HG02763 (cell line): ENCODE data around the gene FAM221B.

Experiments
- ATAC-seq: cut with Tn5 transposase; IDR thresholded peaks from one replicate; pipeline ENCODE4 v1.9.1; 2021; ENCODE audit warnings: mild to moderate bottlenecking, moderate library complexity; ENCODE audit not compliant: unreplicated experiment

Gene FAM221B

DNA sequence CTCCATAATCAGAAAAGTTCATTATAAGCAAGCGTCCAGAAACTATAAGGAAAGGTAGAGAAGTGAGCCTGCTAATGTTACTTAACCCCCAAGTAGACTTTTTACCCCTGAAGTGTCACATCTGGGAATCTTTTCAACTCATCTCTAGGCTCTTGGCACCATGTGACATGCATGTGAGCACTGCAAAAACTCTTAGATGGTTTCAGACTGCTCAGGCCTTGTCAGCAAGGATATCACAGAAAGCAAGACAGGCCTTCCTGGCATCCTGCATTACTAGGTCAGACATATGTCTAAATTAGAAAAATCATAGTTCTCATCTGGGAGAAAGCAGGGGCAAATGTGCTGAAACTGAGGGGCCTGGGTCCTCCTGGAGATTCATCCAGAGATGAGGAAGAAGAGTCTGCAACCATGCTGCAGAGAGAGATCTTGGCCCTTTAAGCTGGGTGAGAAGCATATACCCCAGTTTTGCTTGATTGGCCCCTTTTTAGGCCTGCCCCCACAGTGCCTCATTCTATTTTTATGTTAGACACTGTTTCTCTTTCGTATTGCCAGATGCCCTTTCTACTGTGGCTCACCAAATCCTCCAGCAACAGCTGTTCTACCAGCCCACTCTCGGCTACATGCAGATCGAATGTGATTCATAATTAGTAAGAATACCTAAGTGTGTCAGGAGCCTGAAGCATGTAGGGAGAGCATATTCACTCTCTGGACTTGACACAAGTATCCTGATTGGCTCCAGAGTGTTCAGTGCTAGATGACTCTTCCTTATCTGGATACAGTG is 19.4 kb upstream of the FAM221B start:
- peak; percentile 89 for ATAC-seq

- ATAC-seq = no peak
Measured at GRCh38 chr9:35845824-35846771, 17.6 kb upstream of the FAM221B start.

- ATAC-seq = no peak
Measured at GRCh38 chr9:35844628-35845270, 16.2 kb upstream of the FAM221B start.

GRCh38 chr9:35842795-35843194 is 14.3 kb upstream of the FAM221B start:
- peak; percentile 76 for ATAC-seq

DNA sequence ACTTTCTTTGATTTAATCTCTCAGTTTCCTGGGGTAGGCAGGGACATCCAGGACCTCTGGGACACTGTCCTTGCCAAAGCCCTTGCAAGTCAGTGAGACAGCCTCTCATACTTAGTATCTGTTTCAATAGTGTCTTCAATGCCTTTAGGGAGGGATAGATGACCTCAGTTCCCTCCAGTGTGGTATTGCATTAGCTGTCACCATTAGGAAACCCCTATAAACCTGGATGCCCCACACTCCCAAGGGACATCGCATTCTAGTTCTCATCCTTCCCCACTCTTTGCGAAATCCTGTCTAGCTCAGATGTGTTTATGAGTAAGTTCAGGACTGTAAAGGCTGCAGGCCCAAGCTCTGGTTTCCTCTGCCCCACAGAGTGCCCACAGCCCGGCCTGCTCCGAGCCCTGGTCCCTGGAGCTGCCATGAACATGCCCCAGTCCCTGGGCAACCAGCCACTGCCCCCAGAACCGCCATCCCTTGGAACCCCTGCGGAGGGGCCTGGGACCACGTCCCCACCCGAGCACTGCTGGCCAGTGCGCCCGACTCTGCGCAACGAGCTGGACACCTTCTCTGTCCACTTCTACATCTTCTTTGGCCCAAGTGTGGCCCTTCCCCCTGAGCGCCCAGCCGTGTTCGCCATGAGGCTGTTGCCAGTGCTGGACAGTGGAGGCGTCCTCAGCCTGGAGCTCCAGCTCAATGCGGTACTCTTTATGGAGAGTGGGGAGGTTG is 13.7 kb upstream of the FAM221B start:
- ATAC-seq = no peak

- ATAC-seq = no peak
Measured at GRCh38 chr9:35841645-35841900, 13.0 kb upstream of the FAM221B start.

DNA sequence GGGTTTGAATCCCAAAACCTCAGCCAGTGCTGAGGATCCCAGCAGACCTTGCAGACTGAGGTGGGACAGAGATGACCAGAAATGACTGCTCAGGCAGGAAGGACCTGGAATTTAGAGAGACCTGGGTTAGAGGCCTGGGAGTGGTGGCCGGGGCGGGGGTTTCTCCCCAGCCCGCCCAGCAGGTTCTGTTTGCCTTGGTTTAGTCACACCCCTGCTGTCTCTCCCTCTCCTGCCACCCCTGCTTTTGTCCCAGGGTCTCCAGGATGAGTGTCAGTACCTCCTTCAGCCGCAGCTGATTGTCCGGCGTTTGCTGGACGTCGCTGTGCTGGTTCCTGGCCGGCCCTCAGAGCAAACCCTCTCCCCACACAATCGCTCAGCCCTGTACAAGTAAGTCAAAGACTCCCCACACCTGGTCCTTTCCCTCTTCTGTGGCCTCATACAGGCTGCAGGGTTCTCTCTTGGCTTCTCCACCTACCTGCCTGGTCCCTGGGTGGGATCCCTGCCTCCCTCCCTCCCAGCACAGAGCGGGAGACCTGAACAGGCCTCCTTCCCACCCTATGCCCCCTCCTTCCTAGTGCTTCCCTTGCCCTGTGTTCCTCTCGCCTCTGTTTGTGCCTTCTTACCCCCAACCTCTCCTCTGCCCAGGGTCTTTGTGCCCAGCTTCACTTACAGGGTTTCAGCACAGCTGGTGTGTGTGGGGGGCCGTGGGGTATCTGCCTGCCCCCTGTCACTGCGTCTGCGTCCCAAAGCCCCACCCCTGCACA is 12.5 kb upstream of the FAM221B start:
- ATAC-seq = no peak

DNA sequence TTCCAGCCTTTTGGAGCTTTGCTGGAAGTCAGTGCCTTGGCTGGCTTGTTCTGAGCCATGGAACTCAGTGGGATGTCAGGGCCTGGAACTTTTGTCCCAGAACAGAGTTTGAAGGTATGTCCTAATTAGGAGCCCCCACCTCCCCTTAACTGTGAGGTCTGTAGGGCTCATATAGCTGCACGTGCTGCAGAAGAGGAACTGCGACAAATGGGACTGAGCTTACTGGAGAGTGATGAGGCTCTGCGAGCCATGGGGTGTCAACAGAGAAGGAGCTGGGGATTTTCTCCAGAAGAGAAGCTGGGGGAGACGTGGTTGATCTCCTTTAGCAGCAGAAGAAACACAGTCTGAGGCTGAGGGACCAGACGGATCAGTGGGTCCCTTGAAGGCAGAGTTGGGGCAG is 11.4 kb upstream of the FAM221B start:
- no peak for ATAC-seq

GRCh38 chr9:35836595-35836994 is 8.1 kb upstream of the FAM221B start:
- no peak for ATAC-seq

DNA sequence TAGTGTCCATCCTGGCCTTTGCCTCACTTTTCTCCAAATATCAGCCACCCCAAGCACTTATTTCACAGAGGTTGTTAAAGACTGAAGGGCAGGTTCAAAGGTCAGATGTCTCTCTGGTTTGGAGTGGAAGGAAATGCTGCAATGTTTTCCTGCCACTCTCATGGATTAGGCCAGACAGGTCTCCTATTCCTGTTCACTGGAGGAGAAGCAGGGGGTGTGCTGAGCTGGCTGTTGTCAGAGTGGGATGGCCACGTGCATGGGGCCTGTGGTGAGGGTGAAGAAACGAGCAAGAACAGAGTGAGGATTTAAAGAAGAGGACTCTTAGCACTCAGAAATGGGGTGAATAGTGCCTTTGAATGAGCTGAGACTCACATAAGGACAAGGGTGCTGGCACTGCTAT is 7.2 kb upstream of the FAM221B start:
- ATAC-seq = no peak

GRCh38 chr9:35835216-35835632 is 6.7 kb upstream of the FAM221B start:
- ATAC-seq = no peak

GRCh38 chr9:35834260-35835215 is 6.0 kb upstream of the FAM221B start:
- no peak for ATAC-seq

DNA sequence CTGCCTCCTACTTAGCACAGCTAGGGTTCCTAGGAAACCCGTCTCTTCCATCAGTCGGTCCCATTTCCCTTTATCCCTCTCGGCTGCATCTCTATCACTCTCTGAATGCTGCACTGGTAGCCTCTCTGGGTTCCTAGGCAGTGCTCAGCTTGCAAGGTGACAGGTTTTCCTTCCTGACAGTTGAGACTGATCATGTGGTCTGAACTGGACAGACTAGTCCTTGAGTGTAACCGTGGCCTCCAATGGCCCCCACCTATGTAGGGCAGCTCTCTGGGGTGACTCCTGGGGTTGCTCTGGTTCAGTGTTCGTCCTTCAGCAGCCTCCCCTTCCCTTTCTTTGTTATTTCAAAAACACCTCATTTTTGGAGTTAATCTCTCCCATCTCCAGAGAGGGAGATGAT is 4.3 kb upstream of the FAM221B start:
- no peak for ATAC-seq

GRCh38 chr9:35831040-35831439 is 2.5 kb upstream of the FAM221B start:
- ATAC-seq = no peak

DNA sequence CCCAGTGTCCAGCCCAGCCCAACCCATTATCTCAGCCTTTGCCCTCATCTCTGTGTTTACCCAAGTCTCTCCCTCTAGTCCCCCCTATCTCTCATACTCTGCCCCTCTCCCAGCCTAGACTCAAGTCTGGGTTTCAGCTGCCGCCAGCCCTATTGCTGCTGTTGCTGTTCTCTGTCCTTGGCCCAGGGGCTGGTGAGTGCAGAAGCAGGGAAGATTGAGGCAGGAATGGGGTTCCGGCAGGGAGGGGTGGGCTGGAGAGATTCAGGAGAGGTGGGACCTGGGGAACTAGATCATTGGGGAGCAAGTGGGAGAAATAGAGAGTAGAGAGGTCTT is 1.2 kb upstream of the FAM221B start:
- ATAC-seq = no peak

DNA sequence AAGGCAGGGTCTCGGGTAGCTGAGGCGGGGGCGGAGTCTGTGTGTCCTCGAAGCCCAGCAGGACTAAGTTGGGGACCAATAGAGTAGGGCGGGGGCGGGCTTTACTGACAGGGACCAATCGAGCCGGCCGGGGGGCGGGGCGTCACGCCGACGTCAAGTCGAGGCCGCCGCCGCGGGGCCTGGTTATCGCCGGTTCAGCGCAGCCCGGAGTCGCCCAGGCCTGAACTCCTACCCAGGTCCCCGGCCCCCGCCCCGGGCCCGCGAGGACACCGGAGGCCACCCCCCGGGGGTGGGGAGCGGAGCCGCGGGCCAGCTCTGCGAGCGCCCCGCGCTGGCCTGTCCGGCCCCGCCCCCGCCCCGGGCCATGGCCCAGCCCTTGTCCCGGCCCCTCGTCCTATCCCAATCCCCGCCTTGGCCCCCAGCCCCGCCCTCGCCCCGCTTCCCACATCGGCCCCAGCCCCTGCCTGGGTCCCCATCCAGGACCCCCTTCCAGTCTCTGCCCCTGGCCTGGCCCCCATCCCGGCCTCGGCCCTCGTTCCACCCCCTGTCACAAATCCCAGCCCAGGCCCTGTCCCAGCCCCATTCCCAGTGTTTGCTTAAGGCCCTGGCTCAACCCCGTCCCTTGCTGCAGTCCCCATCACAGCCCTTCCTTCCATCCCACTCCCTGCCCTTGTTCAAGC is 692 bp upstream of the FAM221B start, which contains the start of gene TMEM8B:
Gene TMEM8B (plus strand): TSS at position 145 of the 680 bp plus-strand sequence. CDS start 220 bp downstream, at position 365.
- peak; percentile 78 for ATAC-seq

DNA sequence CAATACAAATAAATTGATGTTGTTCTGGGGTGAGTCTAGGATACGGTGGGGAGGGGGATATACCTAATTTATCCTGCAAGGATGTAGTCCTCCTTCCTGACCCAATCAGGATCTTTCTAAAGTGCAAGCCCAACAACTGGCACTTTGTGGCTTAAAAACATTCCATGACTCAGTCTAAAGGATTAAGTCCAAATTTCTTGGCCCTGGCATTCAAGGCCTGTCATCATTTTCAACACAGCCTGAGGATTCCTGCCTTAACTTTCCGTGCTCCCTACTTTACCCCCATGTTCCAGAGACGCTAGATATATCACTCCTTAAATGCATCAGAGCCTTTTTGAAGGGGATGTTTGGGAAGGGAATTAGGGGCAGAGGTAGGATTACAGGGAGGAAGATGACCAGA is 1.0 kb downstream of the FAM221B start:
- no peak for ATAC-seq

GRCh38 chr9:35826071-35826701 is 2.3 kb downstream of the FAM221B start:
- no peak for ATAC-seq
